Upper lobe of left lung (tissue), 4 donors: ENCODE results near the gene TRIOBP.
"Not testable (repeated sequence)": the region's sequence is repeated elsewhere in the genome, so short reads cannot be mapped to it uniquely, and the experiment has no call there.

Source experiments
- EP300 ChIP-seq, 4 donors: sonication (generic); formaldehyde crosslinking; IDR thresholded peaks; one replicate each; pipeline ENCODE4 v1.5.1; 2017; ENCODE audit warnings: antibody characterized with exemption in 4 of 4, control low read depth in 2 of 4
- POLR2A ChIP-seq, 4 donors: fragments of 450-650 bp; IDR thresholded peaks; one replicate each; pipeline ENCODE4 v1.5.1; 2016 to 2017; ENCODE audit warnings: antibody characterized with exemption in 4 of 4, mild to moderate bottlenecking in 2 of 4
- POLR2AphosphoS5 ChIP-seq, 2 donors: sonication (generic); formaldehyde crosslinking; IDR thresholded peaks; one replicate each; pipeline ENCODE4 v1.5.1; 2017; ENCODE audit warnings: antibody characterized with exemption in 2 of 2
- TF ChIP-seq, protein P1 (sequence below), 6 experiments: fragments of 450-650 bp in 4 of 6; fragments of 200-600 bp in 2 of 6; sonication (generic) in 2 of 6; IDR thresholded peaks; one replicate each; pipeline ENCODE4 v1.5.1; 2016 to 2019; ENCODE audit warnings: antibody characterized with exemption in 6 of 6

DNA sequence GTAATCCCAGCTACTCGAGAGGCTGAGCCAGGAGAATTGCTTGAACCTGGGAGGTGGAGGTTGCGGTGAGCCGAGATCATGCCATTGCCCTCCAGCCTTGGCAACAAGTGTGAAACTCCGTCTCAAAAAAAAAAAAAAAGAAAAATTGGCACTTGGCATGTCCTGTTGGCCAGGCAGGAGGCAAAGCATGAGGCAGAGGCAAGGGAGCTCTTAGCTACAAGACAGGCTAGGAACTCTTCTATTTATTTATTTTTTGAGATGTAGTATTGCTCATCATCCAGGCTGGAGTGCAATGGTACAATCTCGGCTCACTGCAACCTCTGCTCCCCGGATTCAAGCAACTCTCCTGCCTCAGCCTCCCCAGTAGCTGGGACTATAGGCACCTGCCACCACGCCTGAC is 2.7 kb upstream of the TRIOBP start:
- TF ChIP-seq, protein P1, sequence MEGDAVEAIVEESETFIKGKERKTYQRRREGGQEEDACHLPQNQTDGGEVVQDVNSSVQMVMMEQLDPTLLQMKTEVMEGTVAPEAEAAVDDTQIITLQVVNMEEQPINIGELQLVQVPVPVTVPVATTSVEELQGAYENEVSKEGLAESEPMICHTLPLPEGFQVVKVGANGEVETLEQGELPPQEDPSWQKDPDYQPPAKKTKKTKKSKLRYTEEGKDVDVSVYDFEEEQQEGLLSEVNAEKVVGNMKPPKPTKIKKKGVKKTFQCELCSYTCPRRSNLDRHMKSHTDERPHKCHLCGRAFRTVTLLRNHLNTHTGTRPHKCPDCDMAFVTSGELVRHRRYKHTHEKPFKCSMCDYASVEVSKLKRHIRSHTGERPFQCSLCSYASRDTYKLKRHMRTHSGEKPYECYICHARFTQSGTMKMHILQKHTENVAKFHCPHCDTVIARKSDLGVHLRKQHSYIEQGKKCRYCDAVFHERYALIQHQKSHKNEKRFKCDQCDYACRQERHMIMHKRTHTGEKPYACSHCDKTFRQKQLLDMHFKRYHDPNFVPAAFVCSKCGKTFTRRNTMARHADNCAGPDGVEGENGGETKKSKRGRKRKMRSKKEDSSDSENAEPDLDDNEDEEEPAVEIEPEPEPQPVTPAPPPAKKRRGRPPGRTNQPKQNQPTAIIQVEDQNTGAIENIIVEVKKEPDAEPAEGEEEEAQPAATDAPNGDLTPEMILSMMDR (IDR thresholded peaks at IDR 0.05) = not testable (repeated sequence)
- TF ChIP-seq POLR2AphosphoS5, POLR2A, EP300 (IDR thresholded peaks at IDR 0.05): not testable (repeated sequence)
